H1 (cell line): ENCODE measurements around the gene RIGI. TPM values are rescaled to one million over a fixed set of nuclear protein-coding genes. Genes with fewer than 3 reads are reported as not detected.

ENCODE experiments used
- CTCF ChIA-PET: fragments of 300-600 bp; sonication (Branson Sonifier 250); formaldehyde crosslinking; loops from one replicate; lab custom pipeline; 2021; ENCODE audit not compliant: partially characterized antibody; lab: Charles Lee
- POLR2A ChIA-PET: fragments of 300-600 bp; sonication (Branson Sonifier 250); formaldehyde crosslinking; loops from one replicate; lab custom pipeline; 2021; ENCODE audit warnings: inconsistent platforms; ENCODE audit not compliant: partially characterized antibody; lab: Charles Lee
- DNase-seq, 2 experiments: peaks; one replicate each; pipeline versions ENCODE4 v3.0.0 to v3.0.0-alpha.2; 2010 to 2022; ENCODE audit warnings: low spot score in 2 of 2, low read depth in 1 of 2, mixed read lengths in 1 of 2
- FAIRE-seq: peaks from 2 replicates; lab custom pipeline; 2011; peaks lifted over from hg19 to GRCh38; lab: Jason Lieb, UNC
- H2AFZ ChIP-seq: 2 replicates; pipeline ENCODE4 v1.8.1; 2012; ENCODE audit warnings: low read length, inconsistent platforms
- H2AK5ac ChIP-seq: 2 replicates; pipeline ENCODE4 v1.6.1; 2013; ENCODE audit warnings: low read depth, low read length
- H2BK120ac ChIP-seq: replicated peaks from 2 replicates; pipeline ENCODE3; 2013; ENCODE audit warnings: low read depth, low read length, inconsistent platforms
- H2BK12ac ChIP-seq: 2 replicates; pipeline ENCODE4 v1.6.1; 2013; ENCODE audit warnings: low read depth, low read length
- H2BK15ac ChIP-seq: 2 replicates; pipeline ENCODE4 v1.6.1; 2013; ENCODE audit warnings: low read length
- H2BK20ac ChIP-seq: 2 replicates; pipeline ENCODE4 v1.6.1; 2013; ENCODE audit warnings: low read length
- H2BK5ac ChIP-seq: 2 replicates; pipeline ENCODE4 v1.6.1; 2013; ENCODE audit warnings: low read depth, low read length
- H3K14ac ChIP-seq: 2 replicates; pipeline ENCODE4 v1.6.1; 2013; ENCODE audit warnings: inconsistent platforms; ENCODE audit not compliant: insufficient read length
- H3K18ac ChIP-seq: 2 replicates; pipeline ENCODE4 v1.6.1; 2013; ENCODE audit warnings: low read length; ENCODE audit errors: extremely low read depth
- H3K23ac ChIP-seq: 2 replicates; pipeline ENCODE4 v1.6.1; 2013; ENCODE audit warnings: inconsistent platforms; ENCODE audit not compliant: insufficient read length
- H3K23me2 ChIP-seq: 2 replicates; pipeline ENCODE4 v1.6.1; 2013; ENCODE audit warnings: low read depth, low read length
- H3K27ac ChIP-seq: 2 replicates; pipeline ENCODE4 v1.6.1; 2011; ENCODE audit warnings: low read depth, low read length, inconsistent platforms
- H3K27me3 ChIP-seq, 4 experiments: replicated peaks in 1 of 4; 1 replicate in 1 of 4; 2 replicates in 3 of 4; pipeline versions ENCODE4 v1.6.1 to v1.8.1; 2011 to 2013; ENCODE audit warnings: low read length in 3 of 4, mild to moderate bottlenecking in 3 of 4, inconsistent platforms in 2 of 4, mixed read lengths in 2 of 4, moderate library complexity in 1 of 4; ENCODE audit not compliant: control insufficient read depth in 3 of 4, insufficient read depth in 3 of 4; ENCODE audit errors: extremely low read depth in 1 of 4
- H3K36me3 ChIP-seq, 4 experiments: 2 replicates each; pipeline versions ENCODE4 v1.6.1 to v1.8.1; 2011 to 2013; ENCODE audit warnings: mild to moderate bottlenecking in 4 of 4, low read length in 3 of 4, moderate library complexity in 2 of 4, control low read depth in 1 of 4, inconsistent platforms in 1 of 4; ENCODE audit not compliant: insufficient read depth in 4 of 4, control insufficient read depth in 2 of 4
- H3K4ac ChIP-seq: replicated peaks from 2 replicates; pipeline ENCODE3; 2013; ENCODE audit warnings: low read length, low read depth, mixed read lengths, inconsistent platforms; ENCODE audit not compliant: insufficient read length
- H3K4me1 ChIP-seq, 4 experiments: replicated peaks in 1 of 4; 1 replicate in 1 of 4; 2 replicates in 3 of 4; pipeline versions ENCODE4 v1.6.1 to v1.8.1; 2011 to 2013; ENCODE audit warnings: low read length in 3 of 4, inconsistent platforms in 2 of 4, mixed read lengths in 1 of 4; ENCODE audit not compliant: insufficient read depth in 4 of 4, control insufficient read depth in 3 of 4
- H3K4me2 ChIP-seq, 2 experiments: 2 replicates each; pipeline versions ENCODE4 v1.6.1 to v1.8.1; 2011 to 2013; ENCODE audit warnings: low read depth in 2 of 2, low read length in 2 of 2, control low read depth in 1 of 2, inconsistent platforms in 1 of 2, mild to moderate bottlenecking in 1 of 2; ENCODE audit not compliant: insufficient read depth in 1 of 2
- H3K4me3 ChIP-seq, 4 experiments: fragments of 200-600, 300-600 bp in 1 of 4; sonication (generic), shearing (Covaris generic), sonication (Bioruptor Twin) in 1 of 4; 2 replicates each; pipeline versions ENCODE4 v1.5.1 to v1.8.1; 2011 to 2016; ENCODE audit warnings: low read length in 4 of 4, low read depth in 3 of 4, control low read depth in 2 of 4, inconsistent platforms in 2 of 4, mild to moderate bottlenecking in 2 of 4, mixed read lengths in 1 of 4, moderate library complexity in 1 of 4; ENCODE audit not compliant: insufficient read depth in 2 of 4; ENCODE audit errors: extremely low read depth in 1 of 4
- H3K56ac ChIP-seq: replicated peaks from 2 replicates; pipeline ENCODE3; 2013; ENCODE audit warnings: low read depth, mild to moderate bottlenecking, mixed read lengths, low read length, inconsistent platforms; ENCODE audit not compliant: insufficient read length
- H3K79me1 ChIP-seq: 2 replicates; pipeline ENCODE4 v1.6.1; 2013; ENCODE audit warnings: low read depth, low read length, control low read depth
- H3K79me2 ChIP-seq, 2 experiments: 2 replicates each; pipeline versions ENCODE4 v1.6.1 to v1.8.1; 2012 to 2013; ENCODE audit warnings: low read length in 2 of 2, mild to moderate bottlenecking in 2 of 2, inconsistent platforms in 1 of 2; ENCODE audit not compliant: insufficient read depth in 2 of 2, control insufficient read depth in 1 of 2
- H3K9ac ChIP-seq, 4 experiments: replicated peaks in 1 of 4; 1 replicate in 1 of 4; 2 replicates in 3 of 4; pipeline versions ENCODE4 v1.6.1 to v1.8.1; 2011 to 2013; ENCODE audit warnings: low read depth in 3 of 4, low read length in 3 of 4, control low read depth in 2 of 4, mild to moderate bottlenecking in 2 of 4, moderate library complexity in 2 of 4, inconsistent platforms in 1 of 4; ENCODE audit errors: extremely low read depth in 1 of 4
- H3K9me3 ChIP-seq, 2 experiments: 2 replicates each; pipeline versions ENCODE4 v1.6.1 to v1.8.1; 2012 to 2013; ENCODE audit warnings: mild to moderate bottlenecking in 2 of 2, moderate library complexity in 2 of 2, control low read depth in 1 of 2, inconsistent platforms in 1 of 2, low read depth in 1 of 2, low read length in 1 of 2, mixed read lengths in 1 of 2; ENCODE audit not compliant: insufficient read depth in 2 of 2
- H4K20me1 ChIP-seq, 2 experiments: replicated peaks in 1 of 2; 2 replicates each; pipeline versions ENCODE3 to v1.8.1; 2011 to 2013; ENCODE audit warnings: inconsistent platforms in 2 of 2, low read length in 2 of 2, mild to moderate bottlenecking in 1 of 2; ENCODE audit not compliant: insufficient read depth in 2 of 2, control insufficient read depth in 1 of 2
- H4K5ac ChIP-seq: 2 replicates; pipeline ENCODE4 v1.6.1; 2013; ENCODE audit warnings: low read length, low read depth, mixed read lengths, inconsistent platforms; ENCODE audit not compliant: insufficient read length
- H4K8ac ChIP-seq: 2 replicates; pipeline ENCODE4 v1.8.0; 2013; ENCODE audit warnings: mild to moderate bottlenecking, moderate library complexity, low read length, inconsistent platforms; ENCODE audit not compliant: insufficient read depth; ENCODE audit errors: extremely low read depth
- H4K91ac ChIP-seq: replicated peaks from 2 replicates; pipeline ENCODE3; 2013; ENCODE audit warnings: low read length, mixed read lengths, inconsistent platforms; ENCODE audit not compliant: insufficient read length
- CEBPB ChIP-seq: IDR thresholded peaks from 2 replicates; pipeline ENCODE4 v1.6.1; 2012; ENCODE audit warnings: low read depth, low read length
- GTF2F1 ChIP-seq: IDR thresholded peaks from 2 replicates; pipeline ENCODE4 v1.6.1; 2012; ENCODE audit warnings: low read depth, low read length, improper control_type of control experiment, borderline replicate concordance
- WGBS, 2 experiments: shearing (Covaris generic) in 1 of 2; methylation state at CpG; one replicate each; pipeline versions ENCODE4 v1.1.6 to v1.1.7; 2013 to 2015; ENCODE audit warnings: low lambda C conversion rate in 2 of 2, mixed read lengths in 2 of 2, inconsistent platforms in 1 of 2, low coverage in 1 of 2, missing lambda C conversion rate in 1 of 2; ENCODE audit not compliant: insufficient replicate concordance in 2 of 2, insufficient coverage in 1 of 2, insufficient read length in 1 of 2; ENCODE audit errors: extremely low coverage in 1 of 2, missing lambda C conversion rate in 1 of 2; 5-methylcytosine and 5-hydroxymethylcytosine counted together
- polyA plus RNA-seq, 7 experiments: library from polyadenylated mRNA; depleted of rRNA in 3 of 7; stranded (reverse) in 5 of 7; unstranded in 2 of 7; fragments of >200 nt in 5 of 7; fragments of 200-250 nt in 2 of 7; gene quantifications; 1 replicate in 5 of 7; 2 replicates in 1 of 7; 4 replicates in 1 of 7; pipeline versions ENCODE4 v1.2.1 to v1.2.3, GENCODE V29; 2011 to 2013; ENCODE audit warnings: missing spikeins in 2 of 7, mixed read lengths in 2 of 7
- total RNA-seq: library from RNA; stranded (reverse); fragmentation: NEBNext Ultra II Directional; extraction: Animal tissue kit (Norgen Biotek cat#: 25700); gene quantifications from 2 replicates; pipeline ENCODE4 v1.2.1, GENCODE V29; 2021

The RIGI gene
- total and polyA plus RNA-seq, 2 of the 8 experiments (the other 6 are each of a cell fraction or from before 2014, with no cell fraction given), result 3.1 to 6.7 TPM

DNA sequence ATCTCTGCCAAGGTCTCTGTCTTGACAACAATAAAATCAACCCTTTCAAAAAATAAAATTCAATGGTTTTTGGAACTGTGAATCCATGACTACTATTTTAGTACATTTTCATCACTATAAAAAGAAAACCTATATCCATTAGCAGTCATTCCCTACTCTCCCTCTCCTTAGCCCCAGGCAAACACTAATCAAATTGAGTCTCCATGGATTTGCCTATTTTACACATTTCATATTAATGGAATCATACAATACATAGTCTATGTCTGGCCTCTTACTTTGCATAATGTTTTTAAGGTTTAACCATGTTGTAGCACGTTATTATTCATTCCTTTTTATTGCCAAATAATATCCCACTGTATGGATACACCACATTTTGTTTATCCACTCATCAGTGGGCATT is 24.1 kb downstream of the RIGI start:
- Histone ChIP-seq H3K79me2 (no peaks in the 10 kb centered on the region), H4K91ac (no peak overlapping the region), H3K9me3 (no peaks in the 10 kb centered on the region), H4K20me1 (no peaks in the 10 kb centered on the region), H3K56ac (no peak overlapping the region), H2AFZ (no peak overlapping the region), H3K27ac (no peak overlapping the region), H3K79me1 (no peaks in the 10 kb centered on the region), H3K27me3 (no peaks in the 10 kb centered on the region), H4K8ac (no peak overlapping the region), H3K4me1 (peaks cover 0 to 7% (median 2%) of the 10 kb centered on the region in 4 experiments; a peak in 3 of 7 replicates), H2BK120ac (no peak overlapping the region), H3K4ac (no peak overlapping the region), H3K18ac (no peak overlapping the region), H3K4me3 (no peak overlapping the region), H3K23ac (no peak overlapping the region), H2BK15ac (no peak overlapping the region), H3K23me2 (no peaks in the 10 kb centered on the region), H3K4me2 (no peak overlapping the region), H2AK5ac (no peak overlapping the region), H3K9ac (no peak overlapping the region), H3K36me3 (peaks cover 0 to 4% (median 0%) of the 10 kb centered on the region in 4 experiments; a peak in 2 of 8 replicates), H2BK20ac (no peak overlapping the region), H4K5ac (no peak overlapping the region), H2BK5ac (no peak overlapping the region), H3K14ac (no peak overlapping the region), H2BK12ac (no peak overlapping the region)
- DNase-seq (no peak), FAIRE-seq (no peak)
- ChIA-PET POLR2A (interaction anchor here (1.2 kb wide), 1 partner anchor 117 kb away, joined by 3 read pairs; the partner anchor contains the start of gene ACO1), CTCF (interaction anchor here (1.1 kb wide), 1 partner anchor 24 kb away, joined by 5 read pairs; the partner anchor contains the start of gene RIGI)
- WGBS, 2 experiments, result 89% methylated on average over 1 of the region's 1 CpG; no CpG with 5 or more reads in 1 of the 2 experiments
- TF ChIP-seq CEBPB, result no peak
- no peak for TF ChIP-seq GTF2F1
